GM18519 (cell line): ENCODE results near the gene MYL2.

Source experiments
- ATAC-seq: cut with Tn5 transposase; IDR thresholded peaks from one replicate; pipeline ENCODE4 v1.9.1; 2021; ENCODE audit warnings: mild to moderate bottlenecking, moderate library complexity; ENCODE audit not compliant: unreplicated experiment, low FRiP score

Gene MYL2

GRCh38 chr12:110930348-110931314 lies 10.3 kb upstream of the MYL2 start:
- ATAC-seq = no peak

GRCh38 chr12:110929818-110930217 lies 9.4 kb upstream of the MYL2 start:
- no peak for ATAC-seq

GRCh38 chr12:110928700-110929099 lies 8.3 kb upstream of the MYL2 start:
- no peak for ATAC-seq

GRCh38 chr12:110927546-110927945 lies 7.2 kb upstream of the MYL2 start:
- no peak for ATAC-seq

GRCh38 chr12:110923692-110924334 lies 3.4 kb upstream of the MYL2 start:
- ATAC-seq = no peak

- no peak for ATAC-seq
These were observed 2.8 kb upstream of the MYL2 start for GRCh38 chr12:110923192-110923591.

- no peak for ATAC-seq
These were observed 2.3 kb upstream of the MYL2 start for GRCh38 chr12:110922652-110923051.

- no peak for ATAC-seq
These were observed 883 bp upstream of the MYL2 start for GRCh38 chr12:110921262-110921661.

GRCh38 chr12:110919720-110920119 lies 659 bp downstream of the MYL2 start:
- no peak for ATAC-seq

- ATAC-seq = no peak
These were observed 2.4 kb downstream of the MYL2 start for GRCh38 chr12:110917961-110918360.

GRCh38 chr12:110917467-110917866 lies 2.9 kb downstream of the MYL2 start:
- ATAC-seq = no peak

GRCh38 chr12:110916295-110916875 lies 4.0 kb downstream of the MYL2 start:
- ATAC-seq = no peak

- peak; percentile 93 for ATAC-seq
These were observed 7.0 kb downstream of the MYL2 start for GRCh38 chr12:110913119-110914056.

- ATAC-seq = no peak
These were observed 8.1 kb downstream of the MYL2 start for GRCh38 chr12:110912263-110912662.

- ATAC-seq = no peak
These were observed 11.8 kb downstream of the MYL2 start for GRCh38 chr12:110908377-110909152.

GRCh38 chr12:110907583-110907982 lies 12.8 kb downstream of the MYL2 start:
- ATAC-seq = no peak

GRCh38 chr12:110906985-110907384 lies 13.4 kb downstream of the MYL2 start:
- no peak for ATAC-seq

GRCh38 chr12:110906516-110906915 lies 13.9 kb downstream of the MYL2 start:
- ATAC-seq = no peak

GRCh38 chr12:110906083-110906482 lies 14.3 kb downstream of the MYL2 start:
- ATAC-seq = no peak

GRCh38 chr12:110903511-110903910 lies 16.9 kb downstream of the MYL2 start:
- no peak for ATAC-seq
